Muscle of arm (tissue), 12 donors: ENCODE data around the gene MAP2K5. TPM values are rescaled to one million over a fixed set of nuclear protein-coding genes. Genes with fewer than 3 reads are reported as not detected.

ENCODE experiments used
- DNase-seq: peaks from one replicate; pipeline ENCODE4 v3.0.0-alpha.2; 2013
- polyA plus RNA-seq, 12 donors: library from polyadenylated mRNA; unstranded; fragments of 120-200 nt; gene quantifications; one replicate each; pipeline ENCODE4 v1.2.1, GENCODE V29; 2013; ENCODE audit not compliant: insufficient read length in 12 of 12

The MAP2K5 gene
- polyA plus RNA-seq, 12 donors = 4.5 to 26.2 (median 20.2) TPM; not detected in 1

DNA sequence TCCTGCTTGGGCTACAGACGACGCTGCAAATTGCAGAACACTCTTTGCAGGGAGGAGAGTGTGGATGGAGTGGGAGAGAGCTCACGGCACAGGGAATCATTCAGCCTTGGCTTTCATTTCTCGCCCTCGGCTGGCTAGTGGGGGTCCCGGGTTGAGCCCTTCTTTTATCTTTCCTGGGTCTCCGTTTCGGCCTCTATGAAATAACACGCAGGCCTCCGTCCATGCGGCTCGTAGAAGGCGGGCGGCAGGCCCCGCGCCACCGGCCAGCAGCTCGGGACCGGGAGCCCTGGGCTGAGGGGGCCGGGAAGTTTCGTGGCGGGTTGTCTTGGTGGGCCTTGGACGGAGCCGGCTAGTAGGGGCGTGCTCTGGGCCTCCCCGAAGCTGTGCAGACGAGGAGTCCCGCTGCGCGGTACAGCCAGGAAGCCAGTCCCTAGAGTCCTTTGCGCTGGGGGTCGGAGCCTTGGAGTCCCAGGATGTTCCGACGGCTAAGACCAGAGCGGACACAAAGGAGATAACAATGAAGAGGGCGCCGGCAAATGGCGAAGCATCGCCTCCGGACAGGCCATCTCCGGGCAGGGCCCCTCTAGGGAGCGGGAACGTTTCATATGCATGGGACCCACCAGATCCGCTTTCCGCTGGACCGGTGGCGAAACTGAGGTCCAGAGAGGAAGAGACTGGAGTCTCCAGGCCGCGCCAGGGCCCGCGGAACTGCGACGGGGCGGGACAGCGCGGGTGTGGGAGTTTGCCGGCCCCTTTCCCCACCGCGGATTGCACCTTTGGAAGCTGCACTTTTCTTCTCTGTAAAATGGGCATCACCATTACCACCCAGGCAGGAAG is 293.0 kb downstream of the MAP2K5 start:
- peak; percentile 25 for DNase-seq

DNA sequence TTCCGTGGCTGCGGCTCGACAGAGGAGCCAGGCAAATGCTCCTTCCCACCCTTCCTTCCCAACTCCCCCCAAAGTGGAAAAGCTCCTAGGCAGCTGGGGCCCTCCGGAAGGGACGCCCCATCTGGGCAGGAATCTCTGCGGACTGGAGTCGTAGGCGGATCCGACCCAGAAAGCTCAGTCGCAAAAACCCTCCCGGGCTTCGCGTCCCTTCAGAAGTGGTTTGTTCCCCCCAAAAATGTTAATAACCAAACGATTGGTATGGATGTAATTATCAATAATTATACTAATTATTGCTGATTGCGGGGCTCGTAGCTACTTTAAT is 293.6 kb downstream of the MAP2K5 start:
- peak; percentile 20 for DNase-seq

DNA sequence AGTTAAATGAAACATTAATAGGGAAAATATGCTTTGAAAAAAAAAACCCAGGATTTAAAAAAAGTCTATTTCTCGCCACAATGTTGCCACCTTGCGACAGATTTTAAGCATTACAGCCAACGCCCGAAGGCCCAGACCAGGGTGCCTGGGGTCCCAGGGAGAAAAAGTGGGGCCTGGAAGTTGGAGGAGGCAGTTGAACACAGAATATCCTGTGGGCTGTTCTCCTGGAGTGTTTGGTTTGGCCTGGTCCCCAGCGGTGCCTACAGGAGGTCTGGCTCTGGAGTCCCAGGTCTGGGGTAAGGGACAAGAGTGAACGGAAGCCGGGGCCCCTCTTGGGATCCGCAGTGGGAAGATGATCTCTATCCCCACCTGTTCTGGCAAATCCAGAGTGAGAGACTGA is 294.0 kb downstream of the MAP2K5 start:
- DNase-seq = peak; percentile 60

DNA sequence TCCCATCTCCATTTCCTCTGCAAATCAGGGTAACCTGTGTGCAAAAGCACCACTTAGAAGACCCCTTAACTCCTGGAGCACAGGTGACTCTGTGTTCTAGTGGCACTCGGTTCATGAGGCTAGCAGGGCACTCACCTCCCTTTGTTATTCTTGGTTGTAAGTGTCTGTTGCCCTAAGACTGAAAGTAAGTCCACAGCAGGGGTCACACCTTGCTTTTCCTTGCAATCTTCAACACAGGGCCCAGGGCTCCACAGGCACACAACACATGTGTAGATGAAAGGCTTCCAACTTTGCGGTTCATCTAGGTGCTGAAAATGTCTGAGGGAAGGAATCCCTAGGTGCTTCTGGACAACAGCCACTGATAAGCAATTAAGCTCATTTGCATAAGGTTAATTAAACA is 294.5 kb downstream of the MAP2K5 start:
- no peak for DNase-seq

GRCh38 chr15:67838789-67839332 is 296.4 kb downstream of the MAP2K5 start:
- DNase-seq = peak; percentile 36

DNA sequence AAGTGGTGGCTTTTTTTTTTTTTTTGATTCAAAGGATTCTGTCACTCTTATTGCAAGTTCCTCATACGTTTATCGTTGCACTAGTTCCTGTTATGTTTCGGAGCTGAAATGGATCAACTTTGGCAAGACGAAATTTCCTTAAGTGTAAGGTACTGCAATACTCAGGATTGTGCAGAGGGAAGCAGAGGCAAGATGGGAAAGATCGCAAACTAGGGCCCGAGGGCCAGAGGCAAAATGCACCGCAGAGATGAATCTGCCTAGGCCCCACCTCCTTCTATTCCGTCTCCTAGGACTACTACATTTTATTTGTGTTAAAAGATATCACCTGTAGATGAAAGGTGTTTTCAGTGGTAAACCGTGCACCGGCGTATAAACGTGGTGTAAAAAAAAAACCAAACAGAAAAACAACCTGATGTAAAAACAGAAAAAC is 297.0 kb downstream of the MAP2K5 start:
- DNase-seq = peak; percentile 51

- DNase-seq = peak; percentile 97
These were observed 297.6 kb downstream of the MAP2K5 start, which contains the start of gene RNU6-1 for GRCh38 chr15:67839929-67840748. Gene RNU6-1 (minus strand): TSS chr15:67840045.

GRCh38 chr15:67840749-67841512 is 298.4 kb downstream of the MAP2K5 start:
- peak; percentile 80 for DNase-seq

GRCh38 chr15:67841513-67841762 is 298.9 kb downstream of the MAP2K5 start:
- DNase-seq = no peak

DNA sequence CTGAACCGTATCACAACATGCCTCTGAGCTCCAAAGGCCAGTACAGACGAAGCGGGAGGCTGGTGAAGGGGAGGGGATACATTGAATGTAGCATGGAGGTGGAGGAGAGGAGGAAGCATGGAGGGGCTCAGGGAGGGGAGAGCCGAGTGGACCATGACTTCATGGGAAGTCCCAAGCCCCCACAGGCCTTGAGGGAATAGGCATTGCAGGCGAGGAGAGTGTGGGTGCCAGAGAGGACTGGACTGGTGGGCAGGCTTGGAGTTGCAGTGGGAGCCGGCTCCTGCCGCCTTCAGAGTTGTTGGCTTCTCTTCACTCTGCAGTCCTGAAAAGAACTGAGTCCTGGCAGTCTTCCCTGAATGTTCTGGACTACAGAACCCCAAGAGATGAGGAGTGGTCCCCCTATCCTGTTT is 300.6 kb downstream of the MAP2K5 start:
- DNase-seq = no peak

DNA sequence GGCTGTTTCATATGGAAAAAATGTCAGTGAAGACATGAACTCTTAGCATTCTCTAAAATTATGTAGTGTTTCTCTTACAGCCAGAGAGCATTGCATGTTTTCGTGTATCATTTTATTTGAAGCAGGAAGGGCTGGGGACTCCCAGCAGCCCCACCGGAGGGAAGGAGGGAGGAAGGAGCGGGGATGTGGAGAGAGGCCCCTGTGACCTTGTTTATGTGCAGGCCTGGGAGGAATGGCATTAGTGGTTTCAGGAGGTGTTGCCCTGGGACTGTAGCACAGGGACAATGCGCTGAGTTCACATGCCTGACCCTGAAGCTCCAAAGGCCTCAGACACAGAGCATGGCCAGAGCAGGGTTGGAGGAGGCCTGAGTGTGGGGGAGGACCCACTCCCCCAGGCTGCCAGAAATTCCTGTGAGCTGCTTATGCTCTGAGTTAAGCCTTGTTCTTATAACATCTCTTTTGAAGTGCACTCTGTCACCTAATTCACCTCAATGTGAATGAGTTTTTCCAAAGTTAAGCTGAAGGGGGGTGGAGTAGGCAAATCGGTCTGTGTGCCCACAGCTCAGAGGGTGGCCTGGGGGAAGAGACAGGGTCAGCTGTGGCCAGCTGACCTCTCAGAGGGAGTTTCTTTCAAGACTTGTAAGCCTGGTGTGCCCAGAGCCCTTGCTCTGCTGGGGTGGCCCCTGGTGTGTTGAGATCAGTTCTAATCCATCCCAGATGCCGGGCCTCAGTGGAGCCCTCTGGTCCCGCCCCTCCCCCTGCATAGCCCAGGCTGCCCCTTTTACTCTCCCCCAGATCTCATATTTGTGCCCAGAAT is 301.3 kb downstream of the MAP2K5 start:
- DNase-seq = peak; percentile 34

GRCh38 chr15:67845974-67846373 is 303.5 kb downstream of the MAP2K5 start:
- no peak for DNase-seq

GRCh38 chr15:67849538-67849937 is 307.0 kb downstream of the MAP2K5 start:
- no peak for DNase-seq

- no peak for DNase-seq
These were observed 307.8 kb downstream of the MAP2K5 start for GRCh38 chr15:67850336-67850735.

DNA sequence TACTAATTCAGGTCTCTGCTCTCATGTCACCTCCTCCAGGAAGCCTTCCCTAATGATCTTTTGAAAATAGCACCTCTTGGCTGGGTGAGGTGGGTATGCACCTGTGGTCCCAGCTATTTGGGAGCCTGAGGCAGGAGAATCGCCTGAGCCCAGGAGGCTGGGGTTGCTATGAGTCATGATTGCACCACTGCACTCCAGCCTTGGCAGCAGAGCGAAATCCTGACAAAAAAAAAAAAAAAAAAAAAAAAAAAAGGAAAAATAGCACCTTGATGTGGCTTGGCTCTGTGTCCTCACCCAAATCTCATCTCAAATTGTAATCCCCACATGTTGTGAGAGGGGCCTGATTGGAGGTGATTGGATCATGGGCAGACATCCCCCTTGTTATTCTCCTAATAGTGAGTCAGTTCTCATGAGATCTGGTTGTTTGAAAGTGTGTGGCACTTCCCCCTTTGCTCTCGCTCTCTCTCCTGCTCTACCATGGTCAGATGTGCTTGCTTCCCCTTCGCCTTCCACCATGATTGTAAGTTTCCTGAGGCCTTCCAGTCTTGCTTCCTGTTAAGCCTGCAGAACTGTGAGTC is 308.6 kb downstream of the MAP2K5 start:
- no peak for DNase-seq

- DNase-seq = no peak
These were observed 309.9 kb downstream of the MAP2K5 start for GRCh38 chr15:67852418-67852817.

DNA sequence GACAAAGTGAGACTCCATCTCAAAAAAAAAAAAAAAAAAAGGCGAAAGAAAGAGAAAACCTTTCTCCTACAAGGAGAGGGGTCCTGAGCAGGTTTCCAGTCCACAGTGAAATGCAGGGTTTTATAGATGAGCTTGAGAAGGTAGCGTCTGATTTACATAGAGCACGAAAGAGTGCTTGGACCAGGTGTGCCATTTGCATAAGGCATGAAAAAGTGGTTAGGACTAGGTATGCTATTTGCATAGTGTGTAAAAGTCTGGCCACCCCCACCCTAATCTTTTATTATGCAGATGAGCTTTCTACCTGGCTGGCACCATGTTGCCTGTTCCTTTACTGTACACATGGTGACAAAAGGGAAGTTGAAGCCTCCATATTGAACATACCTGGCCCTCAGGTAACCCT is 311.0 kb downstream of the MAP2K5 start:
- DNase-seq = no peak

GRCh38 chr15:67854358-67854757 is 311.9 kb downstream of the MAP2K5 start:
- no peak for DNase-seq

DNA sequence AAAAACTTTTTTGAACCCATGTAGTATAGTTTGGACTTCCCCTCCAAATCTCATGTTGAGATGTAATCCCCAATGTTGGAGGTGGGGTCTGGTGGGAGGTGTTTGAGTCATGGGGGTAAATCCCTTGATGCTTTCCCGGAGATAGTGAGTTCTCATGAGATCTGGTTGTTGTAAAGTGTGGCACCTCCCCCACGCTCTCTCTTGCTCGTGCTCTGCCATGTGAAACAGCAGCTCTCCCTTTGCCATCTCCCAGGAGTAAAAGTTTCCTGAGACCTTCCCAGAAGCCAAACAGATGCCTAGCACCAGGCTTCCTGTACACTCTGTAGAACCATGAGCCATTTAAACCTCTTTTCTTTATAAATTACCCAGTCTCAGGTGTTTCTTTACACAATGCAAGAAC is 313.3 kb downstream of the MAP2K5 start:
- no peak for DNase-seq
